ENCODE results near the gene WDR1. TPM values are rescaled to one million over a fixed set of nuclear protein-coding genes. Genes with fewer than 3 reads are reported as not detected.
A peak's percentile ranks its signal among the peaks of the same experiment; 100 is the strongest.

WDR1 gene
- total RNA-seq, 1 donor from 2014 or later, result 157 TPM

DNA sequence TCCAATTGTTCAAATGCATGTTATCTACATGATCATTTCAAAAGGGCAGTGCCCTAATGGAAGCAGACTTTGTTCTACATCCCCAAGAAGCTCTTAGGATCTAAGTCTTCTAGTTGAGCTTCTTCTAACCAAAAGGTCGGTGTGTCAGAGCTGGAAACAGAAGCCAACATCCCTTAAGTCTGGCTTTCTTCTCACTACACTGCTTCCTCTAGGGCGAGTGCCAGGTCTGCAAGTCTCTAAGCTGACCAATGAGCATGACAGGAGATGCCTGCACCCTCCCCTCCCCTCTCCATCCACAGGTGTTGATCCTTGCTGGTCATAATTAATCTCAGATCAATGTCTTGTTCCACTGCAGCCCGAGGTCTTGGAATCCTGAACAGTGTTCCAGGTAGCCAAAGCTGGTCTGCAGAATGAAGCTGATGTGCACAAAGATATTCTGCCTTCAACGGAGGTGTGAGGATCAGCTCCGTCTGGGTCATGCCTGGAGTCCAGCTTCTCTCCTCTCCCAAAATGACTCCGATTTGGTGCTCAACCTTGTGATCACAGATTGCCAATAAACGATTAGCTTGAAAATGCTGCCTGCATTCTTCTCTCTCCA, 44.1 kb downstream of the WDR1 start:
- intact Hi-C loops (cut with micrococcal nuclease), result no loop called here

DNA sequence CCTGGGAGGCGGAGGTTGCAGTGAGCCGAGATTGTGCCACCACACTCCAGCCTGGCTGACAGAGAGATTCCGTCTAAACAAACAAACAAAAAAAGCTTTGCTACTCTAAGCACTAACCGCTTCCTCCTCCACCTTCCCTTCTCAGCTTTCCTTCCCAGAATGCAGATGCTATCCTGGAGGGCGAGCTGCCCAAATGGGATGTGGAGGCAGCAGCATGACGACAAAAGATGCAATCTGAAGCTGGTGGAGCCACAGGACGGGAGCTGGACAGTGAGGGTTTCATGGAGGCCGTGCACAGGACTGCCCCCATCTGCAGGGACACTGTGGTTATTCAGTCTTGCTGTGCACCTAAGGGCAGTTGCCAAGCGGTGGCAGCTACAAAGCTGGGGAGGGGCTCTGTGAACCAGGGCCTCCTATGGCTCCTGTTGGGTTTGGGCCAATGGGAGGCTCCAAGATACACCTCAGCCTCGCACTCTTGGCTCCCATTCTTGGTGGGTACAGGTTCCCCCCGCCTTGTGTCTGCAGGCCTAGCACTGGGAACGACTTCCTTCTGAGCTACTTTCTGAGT, 47.4 kb downstream of the WDR1 start:
- Histone ChIP-seq H3K27me3 (ENCODE audit: low read depth) (no peaks in the 10 kb centered on the region), H3K9me3 (replicated peaks) (no peaks in the 10 kb centered on the region), H3K36me3 (peaks cover 32% of the 10 kb centered on the region), H3K27ac (replicated peaks) (no peak overlapping the region), H3K4me1 (peaks cover 2% of the 10 kb centered on the region), H3K4me3 (no peak overlapping the region)
- no peak for TF ChIP-seq CTCF (IDR thresholded peaks at IDR 0.05; ENCODE audit: borderline replicate concordance)
- no peak for DNase-seq
- intact Hi-C loops (cut with micrococcal nuclease), result no loop called here

More for the DNA sequence above, 44.1 kb downstream of the WDR1 start:
- H3K4me3 ChIP-seq, result no peak overlapping the region
- H3K27ac ChIP-seq (replicated peaks), result no peak overlapping the region
- H3K4me1 ChIP-seq, result peaks cover 10% of the 10 kb centered on the region
- DNase-seq, result no peak
- no peak for TF ChIP-seq CTCF (IDR thresholded peaks at IDR 0.05; ENCODE audit: borderline replicate concordance)
- no peaks in the 10 kb centered on the region for H3K9me3 ChIP-seq (replicated peaks)
- peaks cover 59% of the 10 kb centered on the region for H3K36me3 ChIP-seq
- no peaks in the 10 kb centered on the region for H3K27me3 ChIP-seq (ENCODE audit: low read depth)

GRCh38 chr4:10066670-10067651, 49.6 kb downstream of the WDR1 start:
- H3K36me3 ChIP-seq, result peaks cover 25% of the 10 kb centered on the region
- no peaks in the 10 kb centered on the region for H3K9me3 ChIP-seq (replicated peaks)
- DNase-seq, result no peak
- intact Hi-C loops (cut with micrococcal nuclease), result no loop called here
- no peak overlapping the region for H3K4me3 ChIP-seq
- H3K4me1 ChIP-seq, result peaks cover 18% of the 10 kb centered on the region
- no peak for TF ChIP-seq CTCF (IDR thresholded peaks at IDR 0.05; ENCODE audit: borderline replicate concordance)
- no peak overlapping the region for H3K27ac ChIP-seq (replicated peaks)
- no peaks in the 10 kb centered on the region for H3K27me3 ChIP-seq (ENCODE audit: low read depth)

DNA sequence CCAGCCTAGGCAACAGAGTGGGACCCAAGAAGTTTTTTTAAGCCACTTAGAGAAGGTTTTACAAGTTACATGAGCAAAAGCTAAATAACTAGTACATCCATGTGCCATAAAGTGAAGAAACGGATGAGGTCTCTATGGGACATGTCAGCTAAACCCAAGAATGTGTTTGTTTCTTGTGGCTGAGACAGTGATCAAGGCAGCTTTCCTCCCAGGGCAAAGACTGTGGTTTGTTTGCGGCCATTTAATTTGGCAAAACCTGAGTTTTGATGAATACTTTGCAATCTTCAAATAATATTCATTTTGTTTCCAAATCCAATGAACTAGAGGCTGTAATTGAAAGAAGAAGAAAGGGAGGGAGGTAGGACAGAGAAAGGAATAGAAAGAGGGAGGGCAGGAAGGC, 50.4 kb downstream of the WDR1 start:
- H3K4me1 ChIP-seq, result peaks cover 18% of the 10 kb centered on the region
- no peaks in the 10 kb centered on the region for H3K27me3 ChIP-seq (ENCODE audit: low read depth)
- no peak for DNase-seq
- intact Hi-C loops (cut with micrococcal nuclease), result no loop called here
- peaks cover 25% of the 10 kb centered on the region for H3K36me3 ChIP-seq
- H3K9me3 ChIP-seq (replicated peaks), result no peaks in the 10 kb centered on the region
- TF ChIP-seq CTCF (IDR thresholded peaks at IDR 0.05; ENCODE audit: borderline replicate concordance), result no peak
- no peak overlapping the region for H3K4me3 ChIP-seq
- H3K27ac ChIP-seq (replicated peaks), result no peak overlapping the region

GRCh38 chr4:10063544-10064300, 52.9 kb downstream of the WDR1 start:
- intact Hi-C loops (cut with micrococcal nuclease), result loop anchor here (5.0 kb wide), 1 partner anchor 301 kb away; no protein-coding TSS in a partner anchor
- peak overlapping the region; percentile 54 for H3K27ac ChIP-seq (replicated peaks)
- TF ChIP-seq CTCF (IDR thresholded peaks at IDR 0.05; ENCODE audit: borderline replicate concordance), result peak; percentile 87

More at GRCh38 chr4:10063544-10064300, 52.9 kb downstream of the WDR1 start:
- peaks cover 18% of the 10 kb centered on the region for H3K4me1 ChIP-seq
- no peaks in the 10 kb centered on the region for H3K27me3 ChIP-seq (ENCODE audit: low read depth)
- peak; percentile 56 for DNase-seq
- H3K4me3 ChIP-seq, result no peak overlapping the region
- peaks cover 17% of the 10 kb centered on the region for H3K36me3 ChIP-seq
- H3K9me3 ChIP-seq (replicated peaks), result no peaks in the 10 kb centered on the region
